ENCODE measurements around the gene RGL1.

DNA sequence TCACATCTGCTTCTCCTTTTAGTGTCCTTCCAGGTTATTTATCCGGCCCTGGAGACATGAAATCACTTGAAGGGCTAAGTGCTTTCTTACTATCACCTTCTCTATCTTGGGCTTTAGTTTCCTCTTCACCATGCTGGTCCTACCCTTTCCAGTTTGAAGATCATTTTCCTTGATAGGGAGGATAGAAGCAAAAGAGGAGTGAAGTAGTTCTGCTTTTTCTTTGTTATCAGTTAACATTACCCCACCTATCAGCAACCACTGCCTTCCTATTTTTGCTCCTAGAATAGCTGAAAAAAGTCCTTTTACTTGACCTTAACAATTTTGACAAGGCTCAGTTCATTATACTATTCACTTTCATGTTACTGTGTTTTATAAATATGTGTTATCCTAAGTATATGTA, 19.4 kb downstream of the RGL1 start:
- no peak for TF ChIP-seq SUZ12 (IDR thresholded peaks at IDR 0.05; ENCODE audit: extremely low read depth, insufficient read depth, insufficient read length)
- no peak for TF ChIP-seq YY1 (IDR thresholded peaks at IDR 0.05; ENCODE audit: insufficient read depth, insufficient read length)
- TF ChIP-seq ZNF274 (IDR thresholded peaks at IDR 0.05; ENCODE audit: low read depth, low read length), result no peak
